ENCODE data around the gene CCDC85B. TPM values are rescaled to one million over a fixed set of nuclear protein-coding genes. Genes with fewer than 3 reads are reported as not detected.

CCDC85B gene
- total RNA-seq, 3 donors from 2014 or later (not counting 1 experiment from before 2014, with no cell fraction given) = 22.6 to 36.1 (median 24.1) TPM

DNA sequence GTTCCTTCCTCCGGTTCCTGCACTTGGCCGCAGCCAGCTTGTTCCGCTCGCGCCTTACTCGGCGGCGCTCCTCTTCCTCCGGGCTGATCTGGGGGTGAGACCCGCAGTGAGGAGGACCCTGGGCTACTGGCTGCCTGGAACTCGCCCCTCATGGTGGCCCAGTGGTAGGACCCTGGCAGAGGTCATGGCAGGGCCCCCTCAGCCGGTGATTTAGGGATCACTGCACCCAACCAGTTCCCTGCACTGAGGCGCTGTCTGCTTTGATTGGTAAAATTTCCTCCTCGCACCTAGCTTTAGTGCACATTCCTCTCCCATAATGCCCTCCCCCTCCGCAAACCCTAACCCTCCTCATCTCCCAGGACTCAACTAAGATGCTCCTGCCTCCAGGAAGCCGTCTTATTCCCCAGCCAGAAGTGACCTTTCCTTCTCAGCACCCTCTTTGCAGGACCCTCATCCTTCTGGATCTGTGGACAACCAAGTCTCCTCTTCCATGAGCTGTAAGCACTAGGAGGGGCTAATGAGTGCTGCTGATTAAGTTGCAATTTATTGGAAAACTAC, 3.6 kb downstream of the CCDC85B start:
- Mint-ChIP-seq H3K4me1 (peaks cover 33 to 40% of the 10 kb centered on the region in 2 donors), H3K27ac (peak overlapping the region; percentile 88 to 96), H3K27me3 (ENCODE audit: low read depth in 2 of 2) (peaks cover 0 to 2% of the 10 kb centered on the region in 2 donors), H3K9me3 (no peaks in the 10 kb centered on the region), H3K36me3 (no peaks in the 10 kb centered on the region), H3K4me3 (peak overlapping the region; percentile 88)
- peaks cover 2% of the 10 kb centered on the region for H3K27me3 ChIP-seq (ENCODE audit: control insufficient read depth, insufficient read depth, low read length)
- WGBS (ENCODE audit: insufficient coverage) = 7% methylated on average over 16 of the region's 16 CpGs
- TF ChIP-seq, protein P1, sequence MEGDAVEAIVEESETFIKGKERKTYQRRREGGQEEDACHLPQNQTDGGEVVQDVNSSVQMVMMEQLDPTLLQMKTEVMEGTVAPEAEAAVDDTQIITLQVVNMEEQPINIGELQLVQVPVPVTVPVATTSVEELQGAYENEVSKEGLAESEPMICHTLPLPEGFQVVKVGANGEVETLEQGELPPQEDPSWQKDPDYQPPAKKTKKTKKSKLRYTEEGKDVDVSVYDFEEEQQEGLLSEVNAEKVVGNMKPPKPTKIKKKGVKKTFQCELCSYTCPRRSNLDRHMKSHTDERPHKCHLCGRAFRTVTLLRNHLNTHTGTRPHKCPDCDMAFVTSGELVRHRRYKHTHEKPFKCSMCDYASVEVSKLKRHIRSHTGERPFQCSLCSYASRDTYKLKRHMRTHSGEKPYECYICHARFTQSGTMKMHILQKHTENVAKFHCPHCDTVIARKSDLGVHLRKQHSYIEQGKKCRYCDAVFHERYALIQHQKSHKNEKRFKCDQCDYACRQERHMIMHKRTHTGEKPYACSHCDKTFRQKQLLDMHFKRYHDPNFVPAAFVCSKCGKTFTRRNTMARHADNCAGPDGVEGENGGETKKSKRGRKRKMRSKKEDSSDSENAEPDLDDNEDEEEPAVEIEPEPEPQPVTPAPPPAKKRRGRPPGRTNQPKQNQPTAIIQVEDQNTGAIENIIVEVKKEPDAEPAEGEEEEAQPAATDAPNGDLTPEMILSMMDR (IDR thresholded peaks at IDR 0.05) = no peak
- intact Hi-C loops (cut with micrococcal nuclease) = loop anchor here (5.0 kb wide), 1 partner anchor 68 kb away; the partner anchor contains the start of gene SART1
- ATAC-seq (no peak), DNase-seq (peak in 1 of 2 donors; percentile 66)
- peak overlapping the region; percentile 71 for H3K27ac ChIP-seq (ENCODE audit: low read length)
- no peaks in the 10 kb centered on the region for H3K36me3 ChIP-seq (ENCODE audit: control insufficient read depth, insufficient read depth, low read length)
- peak overlapping the region; percentile 4 for H3K4me3 ChIP-seq (ENCODE audit: low read length)
- peaks cover 58% of the 10 kb centered on the region for H3K4me1 ChIP-seq (ENCODE audit: control insufficient read depth, insufficient read depth, low read length)
- no peaks in the 10 kb centered on the region for H3K9me3 ChIP-seq (ENCODE audit: control insufficient read depth, insufficient read depth, low read length)

DNA sequence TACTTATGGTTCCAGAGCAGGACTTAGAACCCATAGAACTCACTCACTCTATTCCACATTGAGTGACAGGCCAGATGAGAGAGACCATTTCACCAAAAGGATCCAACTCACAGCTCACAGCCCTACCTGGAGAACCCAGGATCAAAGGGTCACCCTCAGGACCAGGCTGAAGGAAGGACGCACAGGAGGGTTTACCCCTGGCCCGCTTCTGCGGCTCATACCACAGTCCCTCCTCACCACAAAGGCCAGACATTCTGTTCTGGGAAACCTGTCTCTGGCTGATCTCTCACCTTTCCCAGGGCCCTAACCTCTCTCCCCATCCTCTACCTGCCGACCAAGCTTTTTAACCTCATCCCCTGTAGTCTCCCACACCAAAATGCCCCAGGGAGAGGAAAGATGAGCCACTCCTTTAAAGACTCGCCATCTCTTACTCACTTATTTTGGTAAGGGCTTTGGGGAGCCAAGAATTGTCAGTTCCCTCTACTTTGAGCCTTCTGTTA, 5.1 kb downstream of the CCDC85B start:
- Mint-ChIP-seq H3K9me3 (no peaks in the 10 kb centered on the region), H3K27ac (peak overlapping the region in 1 of 2 donors; percentile 41), H3K4me3 (no peak overlapping the region), H3K27me3 (ENCODE audit: low read depth in 2 of 2) (peaks cover 0 to 2% of the 10 kb centered on the region in 2 donors), H3K4me1 (peaks cover 20 to 31% of the 10 kb centered on the region in 2 donors), H3K36me3 (no peaks in the 10 kb centered on the region)
- WGBS (ENCODE audit: insufficient coverage) = 95% methylated on average over 4 of the region's 5 CpGs
- Histone ChIP-seq H3K27ac (ENCODE audit: low read length) (no peak overlapping the region), H3K4me3 (ENCODE audit: low read length) (no peak overlapping the region), H3K27me3 (ENCODE audit: control insufficient read depth, insufficient read depth, low read length) (peaks cover 5% of the 10 kb centered on the region), H3K4me1 (ENCODE audit: control insufficient read depth, insufficient read depth, low read length) (peaks cover 57% of the 10 kb centered on the region), H3K9me3 (ENCODE audit: control insufficient read depth, insufficient read depth, low read length) (no peaks in the 10 kb centered on the region), H3K36me3 (ENCODE audit: control insufficient read depth, insufficient read depth, low read length) (no peaks in the 10 kb centered on the region)
- ATAC-seq (no peak), DNase-seq (no peak)
- intact Hi-C loops (cut with micrococcal nuclease) = no loop called here
- TF ChIP-seq, protein P1 (IDR thresholded peaks at IDR 0.05) = no peak

- TF ChIP-seq, protein P1 (IDR thresholded peaks at IDR 0.05) = no peak
- Histone ChIP-seq H3K4me1 (ENCODE audit: control insufficient read depth, insufficient read depth, low read length) (peaks cover 62% of the 10 kb centered on the region), H3K27ac (ENCODE audit: low read length) (no peak overlapping the region), H3K4me3 (ENCODE audit: low read length) (no peak overlapping the region), H3K27me3 (ENCODE audit: control insufficient read depth, insufficient read depth, low read length) (peaks cover 5% of the 10 kb centered on the region), H3K9me3 (ENCODE audit: control insufficient read depth, insufficient read depth, low read length) (no peaks in the 10 kb centered on the region), H3K36me3 (ENCODE audit: control insufficient read depth, insufficient read depth, low read length) (no peaks in the 10 kb centered on the region)
- no peak for DNase-seq
- peak overlapping the region in 1 of 2 donors; percentile 41 for H3K27ac Mint-ChIP-seq
- intact Hi-C loops (cut with micrococcal nuclease) = no loop called here
- peaks cover 0 to 2% of the 10 kb centered on the region in 2 donors for H3K27me3 Mint-ChIP-seq (ENCODE audit: low read depth in 2 of 2)
- peaks cover 20 to 32% of the 10 kb centered on the region in 2 donors for H3K4me1 Mint-ChIP-seq
- no peaks in the 10 kb centered on the region for H3K36me3 Mint-ChIP-seq
- 96% methylated on average over 14 of the region's 14 CpGs for WGBS (ENCODE audit: insufficient coverage)
- H3K9me3 Mint-ChIP-seq = no peaks in the 10 kb centered on the region
- ATAC-seq = no peak
- H3K4me3 Mint-ChIP-seq = no peak overlapping the region
Observed at GRCh38 chr11:65896034-65896999, 5.8 kb downstream of the CCDC85B start.

All from natural killer cell (primary cell).